SK-N-SH (cell line): ENCODE results near the gene GCNT2.

ENCODE experiments used
- CTCF ChIP-seq: fragments of 200-600 bp; sonication (generic); IDR thresholded peaks from 2 replicates; pipeline ENCODE4 v1.6.1; 2017; ENCODE audit warnings: antibody characterized with exemption, mild to moderate bottlenecking, moderate library complexity
- POLR2AphosphoS5 ChIP-seq: IDR thresholded peaks from 2 replicates; pipeline ENCODE4 v1.6.1; 2012; ENCODE audit warnings: low read depth, low read length
- USF1 ChIP-seq: IDR thresholded peaks from 2 replicates; pipeline ENCODE4 v1.4.0; 2012; ENCODE audit warnings: low read depth, borderline replicate concordance
- YY1 ChIP-seq: IDR thresholded peaks from 2 replicates; pipeline ENCODE4 v1.4.0; 2012; ENCODE audit warnings: low read depth, mild to moderate bottlenecking

GRCh38 chr6:10495029-10495428, 26.1 kb upstream of the GCNT2 start:
- no peak for TF ChIP-seq CTCF
- no peak for TF ChIP-seq YY1
- no peak for TF ChIP-seq USF1
- no peak for TF ChIP-seq POLR2AphosphoS5
